Endodermal cell (in vitro differentiated cells): ENCODE measurements around the gene AXIN2. TPM values are rescaled to one million over a fixed set of nuclear protein-coding genes. Genes with fewer than 3 reads are reported as not detected.
"Not testable (repeated sequence)": the region's sequence is repeated elsewhere in the genome, so short reads cannot be mapped to it uniquely, and the experiment has no call there.

Experiments used
- DNase-seq: peaks from one replicate; pipeline ENCODE4 v3.0.0-alpha.2; 2017
- H3K27ac ChIP-seq: 2 replicates; pipeline ENCODE4 v1.5.1; 2013; ENCODE audit warnings: mild to moderate bottlenecking, low read depth, low read length, moderate library complexity
- H3K27me3 ChIP-seq: 2 replicates; pipeline ENCODE4 v1.6.1; 2013; ENCODE audit warnings: mild to moderate bottlenecking, low read length, moderate library complexity; ENCODE audit not compliant: insufficient read depth, control insufficient read depth, poor library complexity, severe bottlenecking
- H3K36me3 ChIP-seq: 2 replicates; pipeline ENCODE4 v1.7.0; 2013; ENCODE audit warnings: mild to moderate bottlenecking, low read length, moderate library complexity; ENCODE audit not compliant: control insufficient read depth, insufficient read depth
- H3K4me1 ChIP-seq: one replicate; pipeline ENCODE4 v1.7.0; 2013; ENCODE audit warnings: low read length; ENCODE audit not compliant: control insufficient read depth, insufficient read depth
- H3K4me3 ChIP-seq: 2 replicates; pipeline ENCODE4 v1.5.1; 2013; ENCODE audit warnings: mild to moderate bottlenecking, low read length, moderate library complexity
- H3K9ac ChIP-seq: 2 replicates; pipeline ENCODE4 v1.6.1; 2013; ENCODE audit warnings: mild to moderate bottlenecking, low read length, moderate library complexity; ENCODE audit not compliant: poor library complexity, severe bottlenecking; ENCODE audit errors: extremely low read depth
- H3K9me3 ChIP-seq: 2 replicates; pipeline ENCODE4 v1.6.1; 2013; ENCODE audit warnings: mild to moderate bottlenecking, low read length, moderate library complexity; ENCODE audit not compliant: control insufficient read depth
- H3K27ac Mint-ChIP-seq: 2 replicates; pipeline ENCODE4 v1.8.0; 2020; ENCODE audit warnings: mixed read lengths
- H3K27me3 Mint-ChIP-seq: 2 replicates; pipeline ENCODE4 v1.8.0; 2021; ENCODE audit warnings: mild to moderate bottlenecking, mixed read lengths; ENCODE audit not compliant: insufficient read depth
- H3K36me3 Mint-ChIP-seq: 2 replicates; pipeline ENCODE4 v1.8.0; 2020; ENCODE audit warnings: low read depth, mixed read lengths
- H3K4me1 Mint-ChIP-seq: 2 replicates; pipeline ENCODE4 v1.8.0; 2020; ENCODE audit warnings: mixed read lengths
- H3K4me3 Mint-ChIP-seq: 2 replicates; pipeline ENCODE4 v1.8.0; 2020; ENCODE audit warnings: mild to moderate bottlenecking, moderate library complexity, mixed read lengths
- H3K9me3 Mint-ChIP-seq: 2 replicates; pipeline ENCODE4 v1.8.0; 2020; ENCODE audit warnings: mild to moderate bottlenecking, mixed read lengths
- WGBS, 2 experiments: methylation state at CpG; one replicate each; pipeline versions ENCODE4 v1.1.5 to v1.1.7; 2013; ENCODE audit warnings: missing lambda C conversion rate in 2 of 2, mixed read lengths in 1 of 2; ENCODE audit not compliant: insufficient coverage in 1 of 2, insufficient read length in 1 of 2; 5-methylcytosine and 5-hydroxymethylcytosine counted together
- total RNA-seq, 2 donors: library from RNA; stranded (reverse); fragmentation: NEBNext Ultra II Directional in 1 of 2; extraction: Animal tissue kit (Norgen Biotek cat#: 25700) in 1 of 2; gene quantifications; 2 replicates in 1 of 2; 3 replicates in 1 of 2; pipeline ENCODE4 v1.2.1, GENCODE V29; 2021
- TF ChIP-seq, protein P1 (sequence below): fragments of 200-600 bp; sonication (generic); conservative IDR thresholded peaks from 2 replicates; pipeline ENCODE4 v1.5.0; 2021; ENCODE audit warnings: antibody characterized with exemption, mild to moderate bottlenecking

Gene AXIN2
- total RNA-seq, 2 donors from 2014 or later = 40.1 to 53.2 TPM

- H3K27me3 Mint-ChIP-seq = peaks cover 2% of the 10 kb centered on the region
- no peaks in the 10 kb centered on the region for H3K27me3 ChIP-seq
- no peaks in the 10 kb centered on the region for H3K36me3 ChIP-seq
- peaks cover 2% of the 10 kb centered on the region for H3K9me3 Mint-ChIP-seq
- TF ChIP-seq, protein P1, sequence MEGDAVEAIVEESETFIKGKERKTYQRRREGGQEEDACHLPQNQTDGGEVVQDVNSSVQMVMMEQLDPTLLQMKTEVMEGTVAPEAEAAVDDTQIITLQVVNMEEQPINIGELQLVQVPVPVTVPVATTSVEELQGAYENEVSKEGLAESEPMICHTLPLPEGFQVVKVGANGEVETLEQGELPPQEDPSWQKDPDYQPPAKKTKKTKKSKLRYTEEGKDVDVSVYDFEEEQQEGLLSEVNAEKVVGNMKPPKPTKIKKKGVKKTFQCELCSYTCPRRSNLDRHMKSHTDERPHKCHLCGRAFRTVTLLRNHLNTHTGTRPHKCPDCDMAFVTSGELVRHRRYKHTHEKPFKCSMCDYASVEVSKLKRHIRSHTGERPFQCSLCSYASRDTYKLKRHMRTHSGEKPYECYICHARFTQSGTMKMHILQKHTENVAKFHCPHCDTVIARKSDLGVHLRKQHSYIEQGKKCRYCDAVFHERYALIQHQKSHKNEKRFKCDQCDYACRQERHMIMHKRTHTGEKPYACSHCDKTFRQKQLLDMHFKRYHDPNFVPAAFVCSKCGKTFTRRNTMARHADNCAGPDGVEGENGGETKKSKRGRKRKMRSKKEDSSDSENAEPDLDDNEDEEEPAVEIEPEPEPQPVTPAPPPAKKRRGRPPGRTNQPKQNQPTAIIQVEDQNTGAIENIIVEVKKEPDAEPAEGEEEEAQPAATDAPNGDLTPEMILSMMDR = no peak
- no peak overlapping the region for H3K4me3 ChIP-seq
- no peak overlapping the region for H3K27ac ChIP-seq
- no peaks in the 10 kb centered on the region for H3K36me3 Mint-ChIP-seq
- no peak overlapping the region for H3K9ac ChIP-seq
- H3K4me3 Mint-ChIP-seq = no peak overlapping the region
- no peak for DNase-seq
- H3K9me3 ChIP-seq = no peaks in the 10 kb centered on the region
- H3K27ac Mint-ChIP-seq = no peak overlapping the region
- no peaks in the 10 kb centered on the region for H3K4me1 ChIP-seq
- H3K4me1 Mint-ChIP-seq = peaks cover 5% of the 10 kb centered on the region
- WGBS, 2 experiments = 86 to 92% methylated on average over 2 to 3 of the region's 3 CpGs
Measured at GRCh38 chr17:65511316-65511715, 50.1 kb downstream of the AXIN2 start.

- Mint-ChIP-seq H3K4me3 (no peak overlapping the region), H3K27ac (no peak overlapping the region), H3K4me1 (peaks cover 3% of the 10 kb centered on the region), H3K9me3 (peaks cover 16% of the 10 kb centered on the region), H3K36me3 (no peaks in the 10 kb centered on the region), H3K27me3 (peaks cover under 1% of the 10 kb centered on the region)
- DNase-seq = no peak
- H3K4me3 ChIP-seq = no peak overlapping the region
- H3K27me3 ChIP-seq = no peaks in the 10 kb centered on the region
- H3K9me3 ChIP-seq = no peaks in the 10 kb centered on the region
- H3K36me3 ChIP-seq = no peaks in the 10 kb centered on the region
- TF ChIP-seq, protein P1 = no peak
- H3K4me1 ChIP-seq = no peaks in the 10 kb centered on the region
- no peak overlapping the region for H3K27ac ChIP-seq
- no peak overlapping the region for H3K9ac ChIP-seq
- 72 to 100% methylated on average over 1 to 2 of the region's 2 CpGs for WGBS, 2 experiments
Measured at GRCh38 chr17:65509032-65509431, 52.4 kb downstream of the AXIN2 start.

GRCh38 chr17:65504673-65505072 is 56.8 kb downstream of the AXIN2 start:
- not testable (repeated sequence) for H3K4me1 ChIP-seq, H3K36me3 Mint-ChIP-seq, H3K9me3 ChIP-seq

DNA sequence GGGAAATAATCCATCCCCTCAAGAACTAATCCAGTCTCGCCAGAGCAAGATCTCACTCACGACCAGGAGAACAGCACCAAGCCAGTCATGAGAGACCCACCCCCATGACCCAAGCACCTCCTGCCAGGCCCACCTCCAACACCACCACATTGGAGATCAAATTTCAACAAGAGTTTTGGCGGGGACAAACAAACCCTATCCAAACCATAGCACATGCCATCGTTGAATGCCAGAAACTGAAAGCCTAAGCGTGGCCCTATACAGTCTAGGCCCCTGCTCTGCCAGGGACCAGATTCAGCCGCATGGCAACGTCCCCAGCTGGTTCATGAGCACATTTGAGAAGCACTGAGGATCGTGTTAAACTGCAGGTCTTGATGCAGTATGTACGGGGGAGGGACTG is 57.3 kb downstream of the AXIN2 start:
- H3K36me3 ChIP-seq = no peaks in the 10 kb centered on the region
- Mint-ChIP-seq H3K9me3 (peaks cover 16% of the 10 kb centered on the region), H3K36me3 (no peaks in the 10 kb centered on the region), H3K27ac (peak overlapping the region; percentile 61), H3K4me3 (no peak overlapping the region), H3K4me1 (peaks cover 4% of the 10 kb centered on the region), H3K27me3 (peaks cover 1% of the 10 kb centered on the region)
- H3K9ac ChIP-seq = no peak overlapping the region
- no peak overlapping the region for H3K27ac ChIP-seq
- TF ChIP-seq, protein P1 = no peak
- H3K4me3 ChIP-seq = no peak overlapping the region
- no peaks in the 10 kb centered on the region for H3K9me3 ChIP-seq
- no peaks in the 10 kb centered on the region for H3K27me3 ChIP-seq
- 83 to 85% methylated on average over 4 to 9 of the region's 9 CpGs for WGBS, 2 experiments
- no peaks in the 10 kb centered on the region for H3K4me1 ChIP-seq
- DNase-seq = peak; percentile 52

More at GRCh38 chr17:65504673-65505072, 56.8 kb downstream of the AXIN2 start:
- peaks cover 16% of the 10 kb centered on the region for H3K9me3 Mint-ChIP-seq
- not testable (repeated sequence) for H3K27ac ChIP-seq, H3K9ac ChIP-seq, H3K4me3 Mint-ChIP-seq, H3K4me1 Mint-ChIP-seq, H3K27ac Mint-ChIP-seq, H3K27me3 Mint-ChIP-seq, DNase-seq, H3K4me3 ChIP-seq, H3K36me3 ChIP-seq, H3K27me3 ChIP-seq
- 75 to 77% methylated on average over 5 to 6 of the region's 6 CpGs for WGBS, 2 experiments
